K562 (cell line): ENCODE measurements around the gene E2F1.

ENCODE experiments used
- EZH2 ChIP-seq: IDR thresholded peaks from 2 replicates; pipeline ENCODE4 v1.6.1; 2012; ENCODE audit warnings: low read depth, mild to moderate bottlenecking, inconsistent platforms, low read length, borderline replicate concordance
- KAT8 ChIP-seq: fragments of 450-650 bp; IDR thresholded peaks from 2 replicates; pipeline ENCODE4 v1.6.1; 2016; ENCODE audit warnings: low read depth, mild to moderate bottlenecking
- PTBP1 ChIP-seq: fragments of 200-400 bp; formaldehyde crosslinking; IDR thresholded peaks from 2 replicates; pipeline ENCODE4 v1.6.1; 2017; ENCODE audit warnings: low read depth, low read length
- ZNF347 ChIP-seq: fragments of 450-650 bp; formaldehyde crosslinking; IDR thresholded peaks from 2 replicates; pipeline ENCODE4 v1.4.0; 2020; ENCODE audit warnings: low read depth, mild to moderate bottlenecking, moderate library complexity
- ZNF644 ChIP-seq: fragments of 200-800 bp; sonication (Bioruptor generic); IDR thresholded peaks from 2 replicates; pipeline ENCODE4 v1.6.1; 2016; ENCODE audit warnings: low read depth, missing genetic modification characterization, missing compliant biosample characterization
- TF ChIP-seq, protein P1 (sequence below): fragments of 450-650 bp; formaldehyde crosslinking; IDR thresholded peaks from 2 replicates; pipeline ENCODE4 v1.4.0; 2020; ENCODE audit warnings: mild to moderate bottlenecking, moderate library complexity
- TF ChIP-seq, protein P2 (sequence below): fragments of 250-450 bp; sonication (Bioruptor Pico); IDR thresholded peaks from 2 replicates; pipeline ENCODE4 v1.5.0; 2020; ENCODE audit warnings: mild to moderate bottlenecking

DNA sequence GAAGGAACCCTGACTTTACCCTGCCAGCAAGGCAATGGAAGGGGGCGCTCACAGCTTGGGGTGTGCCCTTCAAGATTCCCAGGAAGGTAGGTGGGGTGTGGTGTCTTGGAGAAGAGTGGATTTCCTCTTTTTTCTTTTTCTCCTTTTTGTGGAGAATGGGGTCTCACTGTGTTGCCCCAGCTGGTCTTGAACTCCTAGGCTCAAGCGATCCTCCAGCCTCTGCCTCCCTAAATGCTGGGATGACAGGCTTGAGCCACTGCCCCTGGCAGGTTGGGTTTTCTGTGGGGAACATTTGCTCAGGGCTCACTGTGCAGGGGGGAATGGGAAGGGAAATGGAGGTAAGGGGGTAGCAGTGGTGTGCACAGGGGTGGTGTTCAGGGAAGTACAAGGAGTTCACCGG, 41.6 kb upstream of the E2F1 start:
- TF ChIP-seq, protein P1, sequence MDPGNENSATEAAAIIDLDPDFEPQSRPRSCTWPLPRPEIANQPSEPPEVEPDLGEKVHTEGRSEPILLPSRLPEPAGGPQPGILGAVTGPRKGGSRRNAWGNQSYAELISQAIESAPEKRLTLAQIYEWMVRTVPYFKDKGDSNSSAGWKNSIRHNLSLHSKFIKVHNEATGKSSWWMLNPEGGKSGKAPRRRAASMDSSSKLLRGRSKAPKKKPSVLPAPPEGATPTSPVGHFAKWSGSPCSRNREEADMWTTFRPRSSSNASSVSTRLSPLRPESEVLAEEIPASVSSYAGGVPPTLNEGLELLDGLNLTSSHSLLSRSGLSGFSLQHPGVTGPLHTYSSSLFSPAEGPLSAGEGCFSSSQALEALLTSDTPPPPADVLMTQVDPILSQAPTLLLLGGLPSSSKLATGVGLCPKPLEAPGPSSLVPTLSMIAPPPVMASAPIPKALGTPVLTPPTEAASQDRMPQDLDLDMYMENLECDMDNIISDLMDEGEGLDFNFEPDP (CRISPR knock-in tag) = no peak
- TF ChIP-seq ZNF644 (no peak), PTBP1 (no peak), KAT8 (no peak), ZNF347 (no peak), EZH2 (no peak)
- TF ChIP-seq, protein P2, sequence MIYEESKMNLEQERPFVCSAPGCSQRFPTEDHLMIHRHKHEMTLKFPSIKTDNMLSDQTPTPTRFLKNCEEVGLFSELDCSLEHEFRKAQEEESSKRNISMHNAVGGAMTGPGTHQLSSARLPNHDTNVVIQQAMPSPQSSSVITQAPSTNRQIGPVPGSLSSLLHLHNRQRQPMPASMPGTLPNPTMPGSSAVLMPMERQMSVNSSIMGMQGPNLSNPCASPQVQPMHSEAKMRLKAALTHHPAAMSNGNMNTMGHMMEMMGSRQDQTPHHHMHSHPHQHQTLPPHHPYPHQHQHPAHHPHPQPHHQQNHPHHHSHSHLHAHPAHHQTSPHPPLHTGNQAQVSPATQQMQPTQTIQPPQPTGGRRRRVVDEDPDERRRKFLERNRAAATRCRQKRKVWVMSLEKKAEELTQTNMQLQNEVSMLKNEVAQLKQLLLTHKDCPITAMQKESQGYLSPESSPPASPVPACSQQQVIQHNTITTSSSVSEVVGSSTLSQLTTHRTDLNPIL (CRISPR knock-in tag) = no peak
